HepG2 (cell line): ENCODE results near the gene ACSF3. TPM values are rescaled to one million over a fixed set of nuclear protein-coding genes. Genes with fewer than 3 reads are reported as not detected.

Source experiments
- ATAC-seq: fragments of 200-7000 bp; cut with Tn5 transposase; 3 replicates; pipeline ENCODE4 v1.9.1; 2020; ENCODE audit warnings: mild to moderate bottlenecking, moderate library complexity
- BruUV-seq: library from RNA; stranded (reverse); fragments of 400-500 nt; replicated peaks from 2 replicates; lab custom pipeline; 2021; lab: Mats Ljungman, UMichigan
- CTCF ChIA-PET: fragments of 300-600 bp; formaldehyde crosslinking; extraction: SDS; loops from one replicate; lab custom pipeline; 2021; ENCODE audit warnings: low total read pairs, inconsistent platforms, low intra/inter-chr PET ratio; lab: Yijun Ruan, JAX
- POLR2A ChIA-PET: fragments of 350-600 bp; sonication (Branson Sonifier 250); formaldehyde crosslinking; loops from one replicate; lab custom pipeline; 2020; ENCODE audit warnings: antibody characterized with exemption, inconsistent platforms; lab: Yijun Ruan, JAX
- DNase-seq: peaks from one replicate; pipeline ENCODE4 v3.0.0-alpha.2; 2015; ENCODE audit warnings: low spot score
- FAIRE-seq: peaks from 3 replicates; lab custom pipeline; 2011; peaks lifted over from hg19 to GRCh38; lab: Jason Lieb, UNC
- H2AFZ ChIP-seq: one replicate; pipeline ENCODE4 v1.6.1; 2011; ENCODE audit warnings: low read length, inconsistent platforms
- H3K27ac ChIP-seq: fragments of 300-600 bp; 3 replicates; pipeline ENCODE4 v1.8.0; 2011; ENCODE audit warnings: mixed run types, mild to moderate bottlenecking, mixed read lengths, low read length, inconsistent platforms; ENCODE audit not compliant: insufficient read depth; ENCODE audit errors: extremely low read length
- H3K27me3 ChIP-seq, 2 experiments: fragments of 200-600 bp in 1 of 2; 2 replicates in 1 of 2; 3 replicates in 1 of 2; pipeline versions ENCODE4 v1.6.0 to v1.8.0; 2011; ENCODE audit warnings: low read length in 2 of 2, mild to moderate bottlenecking in 2 of 2, moderate library complexity in 2 of 2, inconsistent platforms in 1 of 2; ENCODE audit not compliant: insufficient read depth in 2 of 2, control insufficient read depth in 1 of 2
- H3K36me3 ChIP-seq, 2 experiments: fragments of 200-600 bp in 1 of 2; replicated peaks in 1 of 2; 2 replicates in 1 of 2; 3 replicates in 1 of 2; pipeline versions ENCODE4 v1.5.1 to v1.8.0; 2011; ENCODE audit warnings: low read length in 2 of 2, inconsistent platforms in 1 of 2; ENCODE audit not compliant: insufficient read depth in 2 of 2, control insufficient read depth in 1 of 2
- H3K4me1 ChIP-seq: 2 replicates; pipeline ENCODE4 v1.5.1; 2012; ENCODE audit warnings: low read length, inconsistent platforms; ENCODE audit not compliant: insufficient read depth
- H3K4me2 ChIP-seq: 2 replicates; pipeline ENCODE4 v1.6.0; 2011; ENCODE audit warnings: low read depth, low read length, inconsistent platforms
- H3K4me3 ChIP-seq, 3 experiments: fragments of 200-600 bp in 1 of 3; sonication (generic), shearing (Covaris generic) in 1 of 3; replicated peaks in 1 of 3; 2 replicates each; pipeline ENCODE4 v1.5.1; 2011 to 2016; ENCODE audit warnings: low read length in 3 of 3, inconsistent platforms in 2 of 3, low read depth in 2 of 3, mild to moderate bottlenecking in 2 of 3, control low read depth in 1 of 3, mixed read lengths in 1 of 3; ENCODE audit not compliant: insufficient read depth in 1 of 3
- H3K79me2 ChIP-seq: one replicate; pipeline ENCODE4 v1.6.1; 2011; ENCODE audit warnings: low read length, inconsistent platforms; ENCODE audit not compliant: insufficient read depth
- H3K9ac ChIP-seq: 2 replicates; pipeline ENCODE4 v1.6.0; 2011; ENCODE audit warnings: mild to moderate bottlenecking, low read depth, low read length, inconsistent platforms; ENCODE audit not compliant: insufficient read depth
- H3K9me3 ChIP-seq: 2 replicates; pipeline ENCODE4 v1.5.1; 2012; ENCODE audit warnings: mild to moderate bottlenecking, low read length
- H4K20me1 ChIP-seq: 2 replicates; pipeline ENCODE4 v1.6.0; 2011; ENCODE audit warnings: inconsistent platforms, mild to moderate bottlenecking, low read length, moderate library complexity; ENCODE audit not compliant: insufficient read depth
- CC2D1A ChIP-seq: sonication (generic); formaldehyde crosslinking; IDR thresholded peaks from 2 replicates; pipeline ENCODE4 v1.8.1; 2023; ENCODE audit warnings: mild to moderate bottlenecking, missing genetic modification reagents
- CREB1 ChIP-seq, 2 experiments: fragments of 450-650 bp in 1 of 2; IDR thresholded peaks; 2 replicates each; pipeline ENCODE4 v1.6.1; 2016 to 2017; ENCODE audit warnings: control low read depth in 1 of 2, mild to moderate bottlenecking in 1 of 2, missing compliant biosample characterization in 1 of 2, missing genetic modification characterization in 1 of 2
- HNRNPLL ChIP-seq: fragments of 200-400 bp; formaldehyde crosslinking; IDR thresholded peaks from 2 replicates; pipeline ENCODE4 v1.6.1; 2017; ENCODE audit warnings: mild to moderate bottlenecking, low read depth, low read length; ENCODE audit not compliant: poor library complexity, severe bottlenecking
- NFE2L1 ChIP-seq: sonication (generic); formaldehyde crosslinking; IDR thresholded peaks from 2 replicates; pipeline ENCODE4 v1.4.0; 2020; ENCODE audit warnings: missing genetic modification reagents, mild to moderate bottlenecking, borderline replicate concordance
- ZNF468 ChIP-seq: sonication (generic); formaldehyde crosslinking; IDR thresholded peaks from 2 replicates; pipeline ENCODE4 v1.8.0; 2022; ENCODE audit warnings: mild to moderate bottlenecking, moderate library complexity, missing genetic modification reagents
- WGBS: methylation state at CpG from one replicate; pipeline ENCODE4 v1.1.6; 2017; ENCODE audit warnings: low lambda C conversion rate; 5-methylcytosine and 5-hydroxymethylcytosine counted together
- in situ Hi-C: cut with HindIII; loops from 2 replicates; pipeline ENCODE4 v1.10.0; 2017; ENCODE audit warnings: low pct_unique_long_range_greater_than_20kb; ENCODE audit not compliant: extremely low pct_ligation_motif_present
- intact Hi-C: fragments of 100-400 bp; cut with micrococcal nuclease; formaldehyde crosslinking; loops from one replicate; pipeline ENCODE4 v1.10.0; 2022; ENCODE audit not compliant: unreplicated experiment
- polyA plus RNA-seq, 8 experiments: library from polyadenylated mRNA; depleted of rRNA in 3 of 8; stranded (reverse) in 7 of 8; unstranded in 1 of 8; fragments of >200 nt; fragmentation: Illumina TruSeq in 4 of 8; extraction: Trizol in 4 of 8; gene quantifications; 2 replicates each; pipeline versions ENCODE4 v1.2.1 to v1.2.3, GENCODE V29; 2011 to 2016; ENCODE audit warnings: low read depth in 4 of 8, missing spikeins in 1 of 8, mixed read lengths in 1 of 8; ENCODE audit not compliant: insufficient read depth in 1 of 8
- total RNA-seq, 5 experiments: library from RNA; depleted of rRNA; stranded (reverse); fragments of >200 nt; fragmentation: Illumina TruSeq; extraction: Trizol; gene quantifications; 2 replicates each; pipeline ENCODE4 v1.2.3, GENCODE V29; 2016; ENCODE audit warnings: low read depth in 1 of 5
- TF ChIP-seq, protein P1 (sequence below): sonication (generic); formaldehyde crosslinking; IDR thresholded peaks from 2 replicates; pipeline ENCODE4 v1.4.0; 2020; ENCODE audit warnings: low read depth, mild to moderate bottlenecking, missing genetic modification reagents

ACSF3 gene
- total and polyA plus RNA-seq, 2 of the 13 experiments (the other 11 are each of a cell fraction or from before 2014, with no cell fraction given): 14.9 to 30.6 TPM

DNA sequence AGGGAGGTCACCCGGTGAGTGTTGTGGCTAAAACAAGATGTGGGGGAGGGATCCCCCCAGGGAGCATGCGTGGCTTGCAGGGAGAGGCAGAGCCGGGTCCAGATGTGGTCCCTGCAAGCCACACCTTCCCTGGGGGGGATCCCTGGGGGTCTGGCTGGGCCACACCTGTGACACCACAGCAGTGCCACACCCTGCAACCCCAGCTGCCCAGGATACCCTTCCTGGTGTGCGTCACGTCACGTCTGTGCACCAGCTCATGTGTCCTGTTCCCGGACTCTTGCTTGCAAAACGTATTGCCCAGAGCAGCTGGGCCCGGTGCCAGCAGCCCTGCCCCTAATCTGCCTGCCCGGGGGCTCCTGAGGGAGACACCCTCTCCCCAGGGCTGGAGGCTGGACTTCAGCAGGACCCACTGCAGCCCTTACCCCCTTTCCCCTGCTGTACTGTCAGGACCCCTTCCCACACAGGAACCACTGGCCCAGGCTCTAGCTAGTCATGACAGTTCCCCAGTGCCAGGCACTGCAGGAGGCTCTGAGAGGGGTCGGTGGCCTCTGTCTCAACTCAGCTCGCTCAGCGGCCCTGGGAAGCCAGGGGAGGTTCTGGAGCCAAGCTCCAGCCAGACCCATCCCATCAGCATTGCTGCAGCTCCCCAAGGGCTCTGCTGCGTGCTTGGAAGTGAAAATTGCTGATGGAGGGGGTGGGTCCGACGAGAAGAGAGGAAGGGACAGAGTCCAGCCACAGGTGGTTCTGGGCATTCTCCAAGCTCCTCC lies 25.8 kb upstream of the ACSF3 start:
- Histone ChIP-seq H3K9ac (no peak overlapping the region), H3K27ac (no peak overlapping the region), H3K36me3 (no peaks in the 10 kb centered on the region), H3K4me3 (no peak overlapping the region), H2AFZ (no peak overlapping the region), H3K9me3 (no peaks in the 10 kb centered on the region), H3K4me2 (no peak overlapping the region), H3K79me2 (no peaks in the 10 kb centered on the region), H4K20me1 (no peaks in the 10 kb centered on the region; the same call in 1 of the 2 replicates), H3K27me3 (peaks cover 35 to 86% of the 10 kb centered on the region in 2 experiments), H3K4me1 (peaks cover 4% of the 10 kb centered on the region; the same call in 1 of the 2 replicates)
- no peak for FAIRE-seq
- ChIA-PET POLR2A (no interaction called here), CTCF (no interaction called here)
- peak; percentile 12 for TF ChIP-seq HNRNPLL
- TF ChIP-seq, protein P1, sequence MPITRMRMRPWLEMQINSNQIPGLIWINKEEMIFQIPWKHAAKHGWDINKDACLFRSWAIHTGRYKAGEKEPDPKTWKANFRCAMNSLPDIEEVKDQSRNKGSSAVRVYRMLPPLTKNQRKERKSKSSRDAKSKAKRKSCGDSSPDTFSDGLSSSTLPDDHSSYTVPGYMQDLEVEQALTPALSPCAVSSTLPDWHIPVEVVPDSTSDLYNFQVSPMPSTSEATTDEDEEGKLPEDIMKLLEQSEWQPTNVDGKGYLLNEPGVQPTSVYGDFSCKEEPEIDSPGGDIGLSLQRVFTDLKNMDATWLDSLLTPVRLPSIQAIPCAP (CRISPR knock-in tag): no peak
- TF ChIP-seq ZNF468 (CRISPR knock-in tag): no peak
- TF ChIP-seq CREB1 (IDR thresholded peaks at IDR 0.05): peak; percentile 55
- TF ChIP-seq CREB1 (CRISPR knock-in tag; IDR thresholded peaks at IDR 0.05): no peak
- TF ChIP-seq CC2D1A: no peak
- no peak for TF ChIP-seq NFE2L1 (CRISPR knock-in tag)
- in situ Hi-C loops (no loop called here), intact Hi-C loops (no loop called here)
- WGBS: 6% methylated on average over 8 of the region's 16 CpGs
- no TSS peak for BruUV-seq
- ATAC-seq: no peak
- DNase-seq: no peak
